Esophagus squamous epithelium (tissue), 4 donors: ENCODE data around the gene NOC4L.

Experiments used
- CTCF ChIP-seq, 6 experiments: fragments of 450-650 bp in 4 of 6; fragments of 200-600 bp in 2 of 6; sonication (generic) in 2 of 6; IDR thresholded peaks; one replicate each; pipeline ENCODE4 v1.5.1; 2016 to 2019; ENCODE audit warnings: antibody characterized with exemption in 6 of 6, mild to moderate bottlenecking in 4 of 6, moderate library complexity in 4 of 6
- POLR2A ChIP-seq, 4 donors: fragments of 450-650 bp; IDR thresholded peaks; one replicate each; pipeline ENCODE4 v1.6.1; 2017; ENCODE audit warnings: antibody characterized with exemption in 4 of 4, mild to moderate bottlenecking in 4 of 4, moderate library complexity in 3 of 4

- TF ChIP-seq POLR2A (IDR thresholded peaks at IDR 0.05) (no peak), CTCF (IDR thresholded peaks at IDR 0.05) (no peak)
Measured at GRCh38 chr12:132186208-132186856, 42.1 kb downstream of the NOC4L start.
